HG02970 (cell line): ENCODE data around the gene C4orf54.

Experiments used
- ATAC-seq: cut with Tn5 transposase; IDR thresholded peaks from one replicate; pipeline ENCODE4 v1.9.1; 2021; ENCODE audit warnings: mild to moderate bottlenecking, moderate library complexity, moderate number of reproducible peaks; ENCODE audit not compliant: unreplicated experiment, low FRiP score

C4orf54 gene

DNA sequence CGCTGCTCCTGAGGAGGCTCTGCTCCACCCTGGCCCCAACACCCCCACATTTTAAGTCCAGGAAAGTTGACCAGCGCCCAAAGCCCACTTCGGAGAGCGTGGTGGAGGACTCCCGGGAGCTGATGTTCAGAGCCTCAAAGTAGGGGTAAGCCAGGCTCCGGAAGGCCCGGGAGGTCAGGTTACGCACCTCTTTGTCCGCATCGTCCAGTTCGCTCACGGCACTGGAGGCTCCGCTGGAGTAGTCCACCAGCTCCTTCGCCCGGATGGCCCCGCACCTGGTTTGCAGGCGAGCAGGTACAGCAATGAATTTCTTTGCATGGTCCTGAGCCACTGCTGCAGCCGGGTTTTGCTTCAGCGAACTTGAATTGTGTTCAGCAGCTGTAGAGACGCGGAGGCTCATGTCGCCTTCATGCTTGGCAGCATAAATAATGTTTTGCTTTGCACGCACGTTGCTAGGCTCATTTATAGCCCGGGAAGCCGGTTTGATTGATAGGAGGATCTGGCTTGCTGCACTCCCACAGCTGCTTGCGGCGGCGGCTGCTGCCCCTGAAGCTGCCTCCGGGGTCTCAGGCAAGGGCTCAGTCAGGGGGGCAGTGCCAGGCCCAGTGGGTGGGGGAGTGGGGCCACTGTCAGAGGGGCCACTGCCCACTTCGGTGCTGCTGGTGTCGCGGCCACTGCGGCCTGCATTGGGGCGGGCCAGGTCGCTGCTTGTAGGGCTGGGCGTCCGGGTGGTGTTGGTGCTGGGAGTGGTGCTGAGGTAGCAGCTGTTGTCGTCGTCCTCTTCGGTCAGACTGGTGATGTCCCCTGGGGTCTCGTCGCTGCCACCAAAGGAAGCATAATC lies 4.8 kb downstream of the C4orf54 start:
- no peak for ATAC-seq

DNA sequence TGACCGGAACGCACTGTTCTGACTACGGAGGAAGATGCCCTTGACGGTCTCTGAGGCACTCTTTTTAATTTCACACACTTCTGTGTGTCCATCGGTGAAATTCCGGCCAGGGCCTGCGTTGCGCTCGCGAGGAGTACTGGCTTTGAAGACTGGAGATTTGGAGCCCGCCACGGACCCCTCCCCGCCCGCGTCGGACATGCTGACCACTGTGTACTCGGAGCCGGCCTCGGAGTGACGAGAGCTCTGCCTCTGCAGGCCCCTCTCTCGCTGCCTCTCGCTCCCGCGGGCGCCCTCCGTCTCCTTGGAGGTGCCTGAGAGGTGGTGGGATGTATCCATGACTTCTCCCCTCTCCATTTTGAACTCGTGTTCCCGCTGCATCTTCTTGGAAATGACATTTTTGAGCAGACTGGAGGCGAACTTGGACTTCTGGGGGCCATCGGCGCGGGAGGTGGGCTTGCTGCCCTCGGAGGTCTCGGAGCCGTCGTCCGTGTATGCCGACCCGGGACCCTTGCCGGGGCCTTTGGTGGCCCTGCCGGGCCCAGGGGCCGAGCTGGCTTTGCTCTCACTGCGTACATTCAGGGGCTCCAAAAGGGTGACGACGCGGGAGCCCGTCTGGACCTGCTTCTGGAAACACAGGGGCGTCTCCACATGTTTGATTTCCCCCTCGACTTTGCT lies 5.7 kb downstream of the C4orf54 start:
- ATAC-seq = no peak

DNA sequence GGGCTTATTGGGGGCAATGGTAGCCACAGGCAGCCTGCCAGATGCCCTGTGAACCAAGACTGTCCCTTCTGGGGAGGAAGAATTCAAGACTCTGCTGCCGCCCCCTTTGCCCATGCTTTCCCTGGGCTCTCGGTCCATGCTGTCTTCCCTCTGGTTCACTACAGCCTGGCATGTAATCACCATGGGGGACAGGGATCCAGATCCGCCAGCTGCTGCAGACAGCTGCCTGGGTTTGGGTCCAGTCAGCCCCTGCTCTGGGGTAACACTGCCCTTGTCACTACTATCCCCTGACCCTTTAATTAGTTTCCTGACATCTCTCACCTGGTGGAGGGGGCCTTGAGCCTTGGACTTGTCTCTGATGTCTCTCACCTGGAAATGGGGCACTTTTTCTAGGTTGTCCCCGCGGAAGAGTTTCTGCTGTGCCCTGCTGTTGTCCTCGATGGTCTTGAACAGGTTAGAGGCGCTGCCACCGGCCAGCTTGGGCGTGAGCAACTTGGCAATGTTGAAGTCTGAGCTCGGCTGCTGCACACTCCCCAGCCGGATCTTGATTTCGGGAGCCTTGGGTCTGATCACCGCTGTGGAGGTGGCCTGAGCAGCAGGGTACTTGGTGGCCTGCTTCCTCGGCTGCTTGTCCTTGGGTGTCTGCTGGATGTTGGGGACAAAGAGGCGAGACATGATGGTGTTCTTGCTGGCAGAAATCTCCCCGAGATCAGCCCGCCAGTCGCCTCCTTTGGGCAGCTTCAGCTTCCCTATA lies 6.4 kb downstream of the C4orf54 start:
- no peak for ATAC-seq

DNA sequence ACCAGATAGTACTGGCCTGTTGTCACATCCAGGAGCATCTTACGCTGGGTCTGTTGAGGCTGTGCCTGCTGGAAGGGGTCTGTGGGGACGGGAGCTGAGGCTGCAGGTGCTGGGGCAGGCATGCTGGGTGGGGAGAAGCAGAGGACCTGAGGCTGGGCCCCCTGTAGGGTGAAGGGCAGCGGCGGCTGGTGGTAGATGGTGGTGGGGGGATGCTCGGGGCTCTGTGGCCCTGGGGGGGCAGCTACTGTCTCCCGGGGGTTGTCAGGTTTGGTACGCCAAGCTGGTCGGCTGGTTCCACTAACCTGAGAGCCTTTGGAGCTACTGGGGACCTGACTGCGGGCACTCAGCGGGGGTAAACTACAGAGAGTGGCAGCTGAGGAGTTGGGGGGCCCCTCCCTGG lies 7.8 kb downstream of the C4orf54 start:
- no peak for ATAC-seq

DNA sequence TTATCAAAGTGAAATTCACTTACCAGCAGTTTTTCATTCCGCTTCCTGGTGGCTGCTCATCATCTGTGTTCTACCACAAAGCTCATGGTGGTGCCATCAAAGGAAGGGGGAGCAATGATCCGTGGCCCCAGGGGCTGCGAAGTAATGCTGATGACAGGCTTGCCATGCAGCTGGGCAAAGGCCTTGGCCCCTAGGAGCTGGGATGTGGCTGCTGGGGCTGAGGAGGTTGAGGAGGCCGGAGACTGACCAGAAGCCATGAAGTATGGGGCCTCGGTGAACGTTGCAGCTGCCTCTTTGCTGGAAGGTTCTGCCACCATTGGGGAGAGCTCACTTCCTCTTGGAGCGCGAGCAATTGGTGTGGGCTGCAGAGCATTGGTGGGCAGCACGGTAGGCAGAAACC lies 8.4 kb downstream of the C4orf54 start:
- ATAC-seq = no peak

DNA sequence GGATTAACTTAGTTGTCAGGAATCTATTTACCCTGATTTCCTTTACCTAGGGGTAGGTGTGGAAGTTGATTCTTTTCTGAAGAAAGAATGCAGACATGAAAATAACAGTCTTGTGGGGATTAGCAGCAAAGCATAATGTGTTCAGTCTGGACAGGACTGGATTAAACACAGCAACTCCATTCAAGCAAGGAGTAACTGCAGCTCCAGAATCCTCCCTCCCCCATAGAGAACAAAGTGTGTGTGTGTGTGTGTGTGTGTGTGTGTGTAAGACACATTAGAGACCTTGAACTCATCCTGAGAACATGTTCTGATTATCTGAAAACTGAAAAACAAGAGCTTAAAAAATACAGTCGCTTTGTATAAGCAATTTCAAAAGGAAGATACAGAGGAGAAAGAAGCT lies 9.3 kb downstream of the C4orf54 start:
- ATAC-seq = no peak

DNA sequence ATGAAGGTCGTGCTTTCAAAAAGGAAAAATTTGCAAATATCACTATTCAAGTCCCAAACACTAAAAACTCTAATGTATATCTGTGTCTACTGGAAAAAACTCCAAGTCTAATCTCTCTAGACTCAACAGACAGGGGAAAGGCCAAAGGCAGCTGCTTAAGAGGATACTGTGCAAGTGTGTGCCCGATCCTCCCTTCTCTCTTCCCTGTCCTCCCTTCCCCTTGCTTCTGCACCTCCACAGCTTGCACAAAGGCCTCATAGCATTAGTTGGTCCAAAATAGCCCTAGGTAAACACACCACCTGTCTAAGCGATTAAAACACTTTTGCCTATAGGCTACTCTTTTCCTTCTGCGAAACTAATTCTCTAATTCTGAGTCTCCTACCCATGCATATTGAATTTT lies 10.6 kb downstream of the C4orf54 start:
- ATAC-seq = no peak

DNA sequence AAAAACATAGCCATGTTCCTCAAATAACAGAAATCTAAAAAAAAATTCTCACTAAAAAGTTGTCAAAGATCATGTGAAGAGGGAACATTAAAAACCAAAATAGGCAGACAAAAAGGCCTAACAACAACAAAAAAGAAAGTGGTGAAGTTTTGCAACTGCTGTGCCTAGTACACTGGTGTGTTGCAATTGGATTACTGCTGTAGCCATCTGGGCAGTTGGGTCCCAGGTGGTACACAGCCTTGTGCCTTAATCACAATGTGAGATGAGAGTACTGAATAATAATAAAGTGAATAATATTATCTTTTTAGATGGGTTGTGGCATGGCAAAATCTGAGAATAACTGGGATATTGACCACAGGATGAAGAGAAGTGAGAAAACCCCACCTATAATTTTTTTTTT lies 12.0 kb downstream of the C4orf54 start:
- no peak for ATAC-seq

DNA sequence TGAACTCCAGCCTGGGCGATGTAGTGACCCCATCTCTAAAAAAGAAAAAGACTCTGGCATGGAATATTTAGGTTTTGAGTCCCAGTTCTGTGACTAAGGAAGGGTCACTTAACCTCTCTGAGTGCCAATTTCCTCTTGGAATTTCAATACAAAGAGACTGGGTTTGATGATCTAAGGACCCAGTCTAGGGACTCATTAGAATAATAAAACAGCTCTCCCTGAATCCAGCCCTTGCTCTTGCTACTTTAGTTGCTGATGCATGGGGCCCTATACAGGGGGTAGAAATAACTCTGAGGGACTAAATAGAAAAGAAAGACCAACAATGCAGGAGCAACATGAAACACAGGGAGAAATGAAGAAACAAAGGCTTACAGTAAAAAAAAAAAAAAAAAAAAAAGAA lies 12.6 kb downstream of the C4orf54 start:
- no peak for ATAC-seq

DNA sequence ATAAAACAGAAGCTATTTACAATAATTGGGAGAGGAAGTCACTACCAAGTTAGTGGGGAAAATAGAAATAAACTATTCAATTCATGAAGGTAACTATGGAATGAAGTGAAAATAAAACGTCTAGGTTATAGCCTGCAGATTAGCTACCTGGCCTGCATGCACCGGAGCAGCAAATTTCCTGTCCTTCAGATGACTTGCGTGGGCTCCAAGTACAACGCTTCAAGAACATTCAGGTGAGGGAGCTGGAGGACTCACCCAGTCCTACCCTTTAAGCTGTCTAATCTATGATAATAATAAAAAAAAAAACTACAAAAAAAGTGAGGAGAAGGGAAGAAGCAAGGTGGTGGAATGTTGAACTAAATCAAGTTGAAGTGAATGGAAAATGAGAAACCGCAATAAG lies 13.2 kb downstream of the C4orf54 start:
- ATAC-seq = no peak

DNA sequence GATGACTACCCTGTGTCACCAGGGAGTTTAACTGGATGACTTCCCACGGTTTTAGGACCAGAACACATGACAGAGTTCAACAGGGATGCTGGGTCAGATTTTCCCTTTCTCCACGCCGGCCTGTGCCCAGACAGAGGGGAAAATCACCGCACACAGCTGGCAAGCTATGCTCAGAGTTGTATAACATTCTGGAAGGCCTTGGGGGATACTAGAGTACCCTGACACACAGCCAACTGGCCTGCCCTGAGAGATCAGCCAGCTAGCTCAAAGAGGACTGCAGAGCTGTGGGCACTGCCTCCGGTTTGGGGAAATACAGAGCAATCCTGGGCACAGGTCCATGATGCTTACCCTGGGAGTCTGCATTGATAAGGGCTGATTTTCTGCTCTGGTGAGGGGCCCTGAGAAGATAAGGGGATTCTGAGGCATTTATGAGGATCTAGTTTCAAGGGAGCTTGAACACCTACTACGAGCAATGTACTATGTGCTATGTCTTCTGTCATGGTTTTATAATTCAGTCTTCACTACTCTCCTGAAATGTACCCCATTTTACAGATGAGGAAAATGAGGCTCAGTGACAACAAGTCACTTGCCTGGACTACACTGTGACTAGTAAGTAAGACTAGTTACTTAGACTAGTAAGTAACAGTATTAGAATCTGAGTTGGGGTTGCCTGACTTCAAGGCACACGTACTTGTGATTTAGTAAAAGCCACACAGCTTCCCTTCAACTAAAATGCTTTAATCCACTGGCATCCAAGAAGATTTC lies 14.7 kb downstream of the C4orf54 start:
- ATAC-seq = no peak

DNA sequence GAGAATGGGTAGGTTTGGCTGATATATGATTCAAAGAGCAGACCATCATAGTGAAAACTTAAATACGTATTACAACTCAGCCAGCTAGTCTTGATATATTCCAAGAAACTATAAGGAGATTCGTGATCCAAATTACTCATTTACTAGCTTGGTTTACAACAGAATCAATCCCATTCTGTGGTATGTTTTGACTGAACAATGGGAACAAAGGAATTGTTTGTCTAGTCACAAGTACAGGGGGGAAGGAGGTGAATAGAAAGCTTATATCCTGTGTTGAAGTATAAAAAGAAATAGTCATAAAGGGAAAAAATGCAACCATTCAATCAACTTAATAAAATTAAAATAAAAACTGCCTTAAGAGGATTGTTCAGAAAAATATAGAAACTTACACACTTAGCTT lies 17.0 kb downstream of the C4orf54 start:
- no peak for ATAC-seq

DNA sequence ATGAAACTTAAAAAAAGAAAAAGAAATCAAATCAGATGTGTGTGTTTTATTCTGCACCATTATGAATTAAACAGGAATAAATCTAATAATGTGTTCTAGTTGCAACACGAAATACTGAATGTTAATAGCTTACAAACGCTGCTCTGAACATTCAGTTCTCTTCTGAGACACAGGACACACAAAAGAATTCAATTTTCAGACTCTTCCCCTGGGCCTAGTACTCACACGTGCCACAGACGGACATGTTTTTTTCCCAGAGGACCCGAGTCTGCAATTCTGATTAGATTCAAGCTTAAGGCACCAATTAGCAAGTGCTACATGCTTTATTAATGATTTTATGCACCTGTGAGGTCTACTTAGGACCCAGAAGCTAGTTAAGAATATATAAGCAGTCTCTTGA lies 20.5 kb downstream of the C4orf54 start:
- no peak for ATAC-seq

DNA sequence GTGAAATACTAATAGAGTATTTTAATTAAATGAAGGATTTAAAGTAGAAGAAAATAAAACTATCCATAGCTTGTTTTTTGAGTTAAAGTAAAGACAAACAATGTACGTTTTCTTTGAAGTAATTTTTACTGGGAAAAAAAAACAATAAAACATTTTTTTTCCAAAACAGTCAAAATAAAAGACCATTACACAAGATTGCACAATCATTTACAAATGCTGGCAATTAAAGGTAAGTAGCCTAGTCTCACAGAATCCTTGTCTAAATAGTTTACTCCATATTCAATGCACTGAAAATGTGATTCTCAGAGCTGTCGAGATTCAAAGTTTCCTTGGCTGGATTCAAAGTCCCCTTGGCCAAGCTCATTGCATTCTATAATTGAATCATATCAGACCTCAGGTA lies 21.2 kb downstream of the C4orf54 start:
- no peak for ATAC-seq

DNA sequence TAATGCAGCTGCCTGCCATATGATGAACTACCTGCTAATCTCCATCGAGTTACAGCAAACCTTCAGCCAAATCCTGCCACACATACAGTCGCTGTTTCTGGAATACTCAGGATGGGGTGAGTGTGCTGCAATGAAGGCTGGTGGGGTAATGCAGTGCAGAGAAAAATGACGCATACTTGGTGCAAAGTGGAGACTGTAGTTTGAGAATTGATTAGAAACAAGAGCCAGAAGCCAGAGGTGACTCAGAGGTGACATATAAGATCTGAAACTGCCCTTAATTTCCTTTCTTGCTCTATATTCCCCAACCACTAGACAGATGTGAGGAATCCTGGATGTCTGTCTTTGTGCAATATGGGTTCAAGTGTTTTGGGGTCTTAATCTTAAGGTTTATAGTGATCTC lies 22.0 kb downstream of the C4orf54 start:
- ATAC-seq = no peak

DNA sequence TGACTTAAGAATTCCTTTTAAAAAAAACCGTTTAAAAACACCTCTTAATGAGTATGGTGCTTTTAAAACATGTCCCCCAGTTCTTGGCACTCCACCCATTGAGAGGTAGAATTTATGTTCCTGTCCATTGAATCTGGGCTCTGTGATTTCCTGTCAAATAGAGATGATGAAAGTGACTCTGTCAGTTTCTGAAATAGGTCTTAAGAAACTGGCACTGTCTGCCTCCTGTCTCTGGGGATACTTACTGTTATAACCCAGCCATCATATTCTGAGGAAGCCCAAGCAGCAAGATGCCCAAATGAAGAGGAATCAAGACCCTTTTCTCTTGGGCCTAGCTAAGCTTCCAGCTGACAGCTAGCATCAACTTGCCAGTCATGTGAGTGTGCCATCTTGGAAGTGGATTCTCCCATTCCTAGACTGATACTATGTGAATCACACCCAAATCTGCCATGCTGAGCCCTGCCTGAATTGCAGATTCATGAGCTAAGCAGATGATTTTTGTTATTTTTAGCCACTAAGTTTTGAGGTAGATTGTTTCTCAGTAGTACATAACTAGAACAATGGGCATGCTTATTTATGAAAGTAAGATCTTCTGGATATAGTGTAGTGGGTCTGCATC lies 22.8 kb downstream of the C4orf54 start:
- no peak for ATAC-seq

DNA sequence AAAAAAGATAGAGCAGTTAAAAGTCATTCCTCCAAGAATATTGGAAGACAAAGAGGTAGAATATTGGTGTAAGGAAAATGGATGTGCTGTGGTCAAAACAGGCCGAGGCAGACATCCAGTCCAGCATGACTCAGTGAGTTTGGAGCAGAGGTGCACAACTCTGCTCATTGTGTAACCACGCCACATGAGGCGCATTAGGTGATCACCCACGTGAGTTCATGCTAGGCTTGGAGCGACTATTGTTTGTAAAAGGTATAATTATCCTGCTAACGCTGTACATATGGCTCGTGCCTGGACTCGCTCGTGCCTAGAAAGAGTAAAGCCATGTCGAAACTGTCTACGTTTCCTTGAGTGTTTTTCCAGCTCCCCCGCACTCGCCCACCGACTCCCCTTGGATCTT lies 23.9 kb downstream of the C4orf54 start:
- no peak for ATAC-seq

DNA sequence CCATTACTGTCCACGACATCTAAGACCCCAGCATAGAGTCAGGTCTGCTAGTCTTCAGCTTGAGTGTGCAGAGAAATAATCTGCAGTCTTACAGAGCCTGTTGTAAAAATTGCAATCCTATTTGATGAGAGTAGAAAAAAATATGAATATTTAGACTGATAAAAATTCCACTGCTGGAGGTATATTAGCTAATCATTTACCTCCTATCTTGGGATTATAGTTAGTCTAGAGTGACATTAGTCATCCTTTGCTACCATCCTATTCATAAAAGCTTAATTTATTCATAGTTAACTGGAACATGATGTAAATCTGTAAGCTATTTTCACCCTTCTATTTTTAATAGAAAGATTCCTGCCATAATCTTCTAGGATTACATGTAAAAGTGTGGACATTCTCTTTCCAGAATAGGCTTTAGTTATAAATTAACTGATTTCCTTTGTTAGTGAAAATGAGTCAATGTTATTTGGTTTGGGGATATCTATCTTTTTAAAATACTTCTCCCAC lies 26.7 kb downstream of the C4orf54 start:
- no peak for ATAC-seq

DNA sequence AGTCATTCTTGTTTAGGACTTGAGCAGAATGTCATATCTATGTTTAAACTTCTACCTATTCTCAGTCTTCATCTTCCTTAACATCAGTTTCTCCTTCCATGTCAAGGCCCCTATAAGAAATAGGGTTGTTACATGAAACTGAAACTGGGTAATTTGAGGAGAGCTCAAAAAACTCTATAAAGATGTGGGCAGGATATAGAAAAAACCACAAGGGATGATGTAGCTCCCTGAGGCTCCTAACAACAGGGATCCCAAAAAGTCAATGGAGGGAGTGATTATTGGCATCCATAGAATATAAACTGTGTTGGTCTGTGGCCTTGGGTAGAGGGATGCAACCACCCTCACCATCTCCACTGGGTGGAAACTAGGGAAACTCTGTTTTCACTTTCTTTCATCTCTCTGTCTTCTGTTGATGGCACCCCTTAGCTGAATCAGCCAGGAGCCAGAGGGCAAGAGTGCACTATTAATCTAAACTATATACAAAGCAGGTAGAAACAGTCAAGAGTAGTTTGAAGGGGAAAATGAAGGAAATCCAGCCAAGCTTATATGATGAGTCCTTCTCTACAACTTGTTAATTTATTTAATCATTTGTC lies 27.6 kb downstream of the C4orf54 start:
- no peak for ATAC-seq

DNA sequence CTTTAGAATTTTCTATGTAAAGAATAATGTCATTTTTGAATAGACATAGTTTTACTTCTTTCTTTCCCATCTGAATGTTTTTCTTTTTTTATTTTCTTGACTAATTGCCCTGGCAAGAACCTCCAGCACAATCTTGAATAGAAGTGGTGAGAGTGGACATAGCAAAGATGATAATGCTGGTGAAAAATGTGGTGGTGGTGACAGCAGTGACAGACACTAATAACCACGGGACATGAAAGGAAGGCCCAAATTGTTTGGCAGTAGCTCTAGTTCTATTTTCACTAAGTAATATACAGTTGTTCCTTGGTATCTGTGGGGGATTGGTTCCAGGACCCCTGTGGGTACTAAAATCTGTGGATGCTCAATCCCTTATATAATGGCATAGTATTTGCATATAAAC lies 29.6 kb downstream of the C4orf54 start:
- ATAC-seq = no peak
